GM21825 (cell line): Measurements from ENCODE around the gene PRDM16.

Experiments
- ATAC-seq: cut with Tn5 transposase; IDR thresholded peaks from one replicate; pipeline ENCODE4 v1.9.1; 2021; ENCODE audit warnings: mild to moderate bottlenecking, moderate library complexity; ENCODE audit not compliant: unreplicated experiment

The PRDM16 gene

DNA sequence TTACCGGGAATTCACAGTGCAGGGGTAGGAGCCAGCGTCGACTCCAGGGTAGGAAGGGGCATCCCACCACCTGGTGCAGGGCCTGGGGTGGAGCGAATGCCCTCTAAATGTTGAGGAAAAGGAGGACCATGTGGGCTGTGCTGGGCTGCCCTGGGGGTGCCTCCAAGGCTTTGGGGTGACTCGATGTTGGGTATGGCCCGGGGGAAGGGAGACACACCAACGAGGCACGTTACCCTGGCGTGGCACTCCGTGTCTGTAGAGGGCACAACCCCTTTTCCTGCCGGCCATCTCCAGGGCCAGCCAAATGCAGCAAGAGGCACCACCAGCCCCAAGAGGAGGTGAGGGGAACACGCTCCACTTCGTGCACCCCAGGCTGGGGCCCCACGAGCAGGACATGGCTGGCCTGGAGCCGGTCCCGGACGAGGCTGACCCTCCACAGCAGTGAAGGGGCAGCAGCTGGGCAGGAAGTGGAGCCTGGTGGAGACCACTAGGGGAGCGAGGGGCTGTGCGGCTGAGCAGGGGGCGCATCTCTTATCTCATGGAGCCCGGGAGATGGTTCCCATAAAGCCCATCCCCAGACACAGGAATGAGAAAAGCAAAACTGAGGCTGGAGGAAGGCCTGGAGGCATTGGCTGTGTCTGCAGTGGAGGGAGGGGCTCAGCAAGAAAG, 36.5 kb upstream of the PRDM16 start:
- no peak for ATAC-seq

DNA sequence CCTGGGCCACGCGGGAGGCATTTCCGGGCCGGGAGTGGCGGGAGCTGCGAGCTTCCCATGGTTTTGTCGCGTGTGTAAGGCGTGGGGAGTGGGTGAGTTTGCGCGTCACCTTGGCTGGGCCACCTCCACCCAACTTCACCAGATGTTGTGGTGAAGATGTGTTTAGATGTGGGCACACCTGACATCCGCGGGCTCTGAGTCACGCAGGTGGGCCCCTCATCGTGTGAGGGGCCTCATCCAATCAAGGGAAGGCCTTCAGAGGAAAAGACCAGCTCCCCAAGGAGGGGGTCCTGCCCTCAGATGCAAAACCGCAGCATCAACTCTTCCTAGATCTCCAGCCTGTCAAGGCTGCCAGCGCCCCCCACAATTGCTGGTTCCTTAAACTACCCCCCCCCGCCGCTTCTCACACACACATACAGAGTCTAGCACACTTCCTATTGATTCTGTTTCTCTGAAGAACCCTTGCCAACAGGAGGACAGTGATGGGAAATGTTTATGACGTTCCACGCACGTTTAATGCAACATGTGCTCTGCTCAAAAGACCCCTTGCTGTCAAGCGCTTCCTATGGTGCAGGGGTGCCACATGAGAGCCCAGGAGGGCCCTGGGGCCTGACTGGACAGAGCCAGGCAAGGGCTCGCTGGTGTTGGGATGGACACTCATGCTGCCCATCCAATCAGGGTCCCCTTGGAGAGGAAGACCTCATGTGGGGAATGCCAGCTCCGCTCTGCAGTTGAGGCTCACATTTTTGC, 35.8 kb upstream of the PRDM16 start:
- no peak for ATAC-seq

DNA sequence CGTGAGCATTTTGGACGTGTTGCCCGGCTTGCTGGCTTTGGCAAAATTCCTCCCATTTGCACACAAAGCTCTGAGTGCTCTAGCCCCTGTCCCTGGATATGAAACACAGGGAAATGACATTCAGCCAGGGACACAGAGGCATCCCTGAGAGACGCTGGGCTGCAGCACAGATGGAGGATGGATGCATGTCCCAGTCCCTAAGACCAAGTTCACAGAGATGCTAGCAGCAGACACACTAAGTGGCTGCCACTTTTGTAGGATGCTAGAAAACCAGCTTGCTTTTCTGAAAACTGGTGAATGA, 35.3 kb upstream of the PRDM16 start:
- ATAC-seq = no peak

DNA sequence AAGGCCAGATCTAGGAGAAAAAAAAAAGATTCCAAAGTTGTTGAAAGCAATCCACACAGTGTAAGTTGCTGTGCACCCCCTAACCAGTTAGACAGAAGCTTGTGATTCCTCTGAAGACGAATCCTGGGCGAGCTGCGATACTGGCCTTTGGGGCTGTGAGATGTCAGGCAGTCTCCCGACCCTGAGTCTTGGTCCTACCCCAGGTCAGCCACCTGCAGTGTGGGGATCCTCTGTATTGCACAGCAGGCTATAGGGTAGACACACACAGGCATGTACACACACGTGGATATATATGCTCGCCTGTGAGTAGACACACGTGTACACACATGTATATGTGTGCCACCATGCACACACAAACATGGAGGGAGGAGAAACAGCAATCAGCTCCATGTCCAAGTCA, 34.8 kb upstream of the PRDM16 start:
- ATAC-seq = no peak

DNA sequence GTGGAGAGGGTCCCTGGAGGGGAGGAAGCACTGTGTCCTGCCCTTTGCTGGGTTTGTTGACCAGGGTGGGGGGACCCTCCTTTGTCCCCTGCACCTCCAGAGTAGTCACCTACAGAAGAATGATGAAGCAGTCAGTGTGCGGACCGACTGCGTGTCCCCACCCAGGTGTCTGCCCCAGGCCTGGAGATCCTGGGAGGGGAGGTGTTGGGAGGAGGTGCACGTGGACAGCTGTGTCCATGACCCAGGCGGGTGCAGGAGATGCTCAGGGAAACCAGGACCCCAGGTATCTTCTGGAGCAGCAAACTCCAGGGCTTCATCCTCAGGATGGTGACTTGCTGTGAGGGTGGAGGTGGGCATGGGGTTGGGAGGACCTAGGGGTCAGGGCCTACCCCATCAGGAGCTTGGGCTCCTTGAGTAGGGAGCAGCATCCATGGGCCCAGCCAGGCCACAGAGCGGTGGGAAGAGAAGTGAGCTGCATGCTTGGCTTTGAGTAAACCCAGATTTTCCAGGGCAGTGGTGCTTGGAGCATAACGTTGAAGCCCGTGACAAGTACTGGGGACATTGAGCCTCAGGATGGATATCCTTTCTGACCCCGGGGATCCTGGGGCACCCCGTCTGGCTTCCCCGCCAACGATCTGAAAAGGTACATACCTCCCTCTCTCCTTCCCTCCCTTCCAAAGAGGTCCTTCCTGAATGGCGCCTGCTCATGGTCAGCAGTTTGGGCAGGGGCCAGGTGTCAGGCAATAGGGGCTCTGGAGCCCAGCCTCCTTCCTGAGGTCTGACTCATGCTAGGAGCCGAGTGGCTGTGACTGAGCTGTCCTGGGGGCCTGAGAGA, 34.1 kb upstream of the PRDM16 start:
- ATAC-seq = no peak

DNA sequence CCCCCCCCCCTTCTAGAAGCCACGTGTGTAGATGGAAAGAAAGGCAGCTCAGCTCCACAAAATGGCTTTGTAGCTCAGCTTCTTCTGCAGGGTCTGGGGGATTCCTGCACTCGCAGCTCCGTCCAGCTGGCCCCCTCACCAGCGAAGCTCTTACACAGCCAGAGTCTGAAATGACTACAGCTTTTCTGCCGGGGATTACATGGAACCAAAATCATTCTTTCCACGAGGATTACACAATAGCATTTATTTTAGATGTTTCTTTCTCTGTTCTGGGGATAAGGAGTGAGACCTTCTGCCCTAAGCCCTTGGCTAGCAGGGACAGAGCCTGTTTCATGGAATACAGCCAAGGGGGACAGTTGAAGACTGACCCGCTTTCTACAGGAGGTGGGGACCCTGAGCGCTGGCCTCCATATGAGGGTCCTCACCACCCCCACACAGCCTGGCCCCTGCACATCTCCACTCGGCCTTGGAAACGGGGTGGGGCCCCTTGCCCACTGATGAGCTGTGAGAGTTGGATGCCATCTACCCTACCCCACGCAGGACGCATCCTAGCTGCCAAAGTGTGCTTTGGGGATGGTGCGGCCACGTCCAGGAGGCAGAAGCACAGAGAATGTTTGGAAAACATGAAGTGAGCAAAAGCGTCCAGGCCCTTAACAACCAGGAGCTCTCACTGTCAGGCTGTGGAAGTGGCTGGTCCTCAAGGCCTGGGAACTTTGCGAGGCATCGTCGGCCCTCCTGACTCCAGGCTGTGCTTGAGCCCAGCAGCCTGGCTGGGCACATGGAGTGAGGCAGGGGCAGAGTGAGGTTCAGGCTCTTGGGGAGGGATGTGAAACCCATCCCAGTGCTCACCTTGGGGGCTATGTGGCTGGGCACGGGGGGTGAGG, 33.2 kb upstream of the PRDM16 start:
- no peak for ATAC-seq

DNA sequence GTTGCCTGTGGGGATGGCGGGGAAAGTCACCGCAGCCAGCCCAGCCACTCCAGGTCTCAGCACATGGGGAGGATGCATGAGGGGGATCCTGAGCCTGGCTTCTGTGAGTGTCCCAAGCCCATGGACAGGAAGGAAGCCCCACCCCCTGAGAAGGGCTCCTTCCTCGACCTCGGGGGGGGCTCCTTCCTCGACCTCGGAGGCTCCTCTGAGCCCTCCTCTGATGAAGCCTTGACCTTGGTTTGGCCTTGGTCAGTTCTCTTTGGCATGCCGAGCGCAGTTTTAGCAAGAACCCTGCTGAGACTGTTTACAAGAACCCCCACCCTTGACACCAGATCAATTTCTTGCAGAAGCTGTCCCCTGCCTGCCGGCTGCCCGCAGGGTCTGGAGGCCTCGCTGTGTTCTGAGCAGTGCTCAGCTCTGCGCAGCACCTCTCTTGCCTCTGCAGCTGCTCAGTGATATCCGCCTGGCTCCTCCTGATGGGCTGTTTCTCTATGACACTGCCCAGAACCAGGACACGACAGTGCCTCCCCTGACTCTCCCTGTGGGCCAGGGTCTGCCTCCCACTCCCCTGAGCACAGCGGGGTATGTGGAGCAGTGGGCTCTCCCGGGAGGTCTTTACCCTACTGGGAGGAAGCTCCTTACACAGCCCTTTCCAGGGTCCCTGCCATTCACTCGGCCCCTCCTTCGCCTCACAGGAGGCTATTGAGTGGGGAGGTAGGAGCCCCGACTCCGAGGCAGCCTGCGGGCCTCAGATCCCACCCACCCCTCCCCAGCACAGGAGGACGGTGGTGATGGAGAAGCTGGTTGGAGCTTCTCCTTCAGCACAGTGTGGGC, 32.3 kb upstream of the PRDM16 start:
- ATAC-seq = no peak

DNA sequence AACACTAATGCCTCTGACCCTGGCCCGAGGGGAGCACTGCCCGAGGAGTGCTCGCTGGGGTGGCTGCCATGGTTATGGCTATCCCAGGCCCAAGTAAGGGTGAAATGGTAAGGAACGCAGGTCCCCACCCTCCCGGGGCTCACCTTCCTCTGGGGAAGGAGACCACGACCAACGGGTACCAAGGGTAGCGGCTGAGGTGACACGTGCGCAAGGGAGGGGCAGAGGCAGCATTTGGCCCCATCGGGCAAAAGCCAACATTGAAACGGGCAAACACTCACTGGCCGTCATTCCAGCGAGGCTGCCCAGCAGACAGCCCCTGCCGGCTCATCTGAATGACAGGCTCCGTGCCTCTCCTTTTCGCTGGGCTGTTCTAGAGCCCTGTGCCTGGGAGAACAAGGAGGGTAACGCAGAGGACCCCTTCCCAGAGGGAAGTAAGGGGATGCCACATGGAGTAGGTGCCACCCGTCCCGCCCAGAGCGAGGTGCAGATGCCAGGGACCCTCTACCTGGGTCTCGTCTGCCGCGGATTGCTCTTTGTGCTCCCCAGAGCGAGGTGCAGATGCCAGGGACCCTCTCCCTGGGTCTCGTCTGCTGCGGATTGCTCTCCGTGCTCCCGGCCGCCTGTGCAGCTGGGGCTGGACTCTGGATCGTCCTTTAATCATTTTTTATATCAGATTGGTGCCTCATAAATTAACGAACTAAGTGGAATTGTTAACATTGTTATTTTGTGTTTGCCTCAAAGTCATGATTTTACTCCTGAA, 31.5 kb upstream of the PRDM16 start:
- ATAC-seq = no peak

DNA sequence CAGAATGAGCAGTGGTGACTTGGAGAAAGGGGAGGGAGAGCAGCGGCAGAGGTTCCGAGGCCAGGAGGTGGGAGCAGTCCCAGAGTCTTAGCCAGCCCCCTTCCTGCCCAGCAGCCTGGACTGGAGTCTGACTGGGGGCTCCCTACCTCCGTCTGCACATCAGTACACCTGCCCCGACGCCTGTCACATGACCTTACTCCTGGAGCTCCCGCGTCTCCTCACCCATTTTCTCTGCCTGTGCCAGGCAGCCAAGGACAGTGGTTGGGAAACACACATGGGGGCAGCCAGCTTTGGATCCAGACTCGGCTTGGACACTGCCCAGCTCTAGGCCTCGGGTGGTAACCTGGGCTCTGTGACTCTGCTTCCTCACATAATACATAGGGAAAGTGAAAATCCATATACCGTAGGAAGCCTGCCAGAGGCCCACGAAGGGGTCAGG, 30.9 kb upstream of the PRDM16 start:
- ATAC-seq = no peak

DNA sequence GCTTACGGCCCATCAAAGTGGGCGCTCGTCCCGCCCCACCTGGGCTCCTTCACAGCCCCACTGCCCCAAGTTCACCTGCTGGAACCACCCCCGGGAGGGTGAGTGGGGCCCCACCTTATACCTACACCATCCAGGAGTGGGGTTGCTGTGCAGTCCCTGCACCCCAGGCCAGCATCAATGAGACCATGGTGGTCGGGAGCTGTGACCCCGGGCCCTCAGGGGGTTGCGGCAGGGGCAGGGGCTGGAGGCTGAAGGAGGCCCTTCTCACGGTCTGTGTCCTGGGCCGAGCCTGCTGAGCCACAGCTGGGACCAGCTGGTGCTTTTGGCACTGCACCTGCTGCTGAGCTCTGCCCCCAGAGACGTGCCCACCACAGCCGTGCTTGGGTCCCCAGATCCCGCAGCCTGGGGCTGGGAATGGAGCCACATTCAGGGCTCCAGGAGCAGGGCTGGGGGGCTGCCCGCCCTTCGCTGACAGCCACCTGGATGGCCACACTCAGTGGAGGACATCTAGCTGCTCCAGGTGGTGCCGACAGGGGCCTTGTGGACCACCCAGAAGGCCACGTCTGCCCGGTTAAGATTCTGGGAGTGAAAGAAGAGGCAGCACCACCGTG, 30.3 kb upstream of the PRDM16 start:
- no peak for ATAC-seq

DNA sequence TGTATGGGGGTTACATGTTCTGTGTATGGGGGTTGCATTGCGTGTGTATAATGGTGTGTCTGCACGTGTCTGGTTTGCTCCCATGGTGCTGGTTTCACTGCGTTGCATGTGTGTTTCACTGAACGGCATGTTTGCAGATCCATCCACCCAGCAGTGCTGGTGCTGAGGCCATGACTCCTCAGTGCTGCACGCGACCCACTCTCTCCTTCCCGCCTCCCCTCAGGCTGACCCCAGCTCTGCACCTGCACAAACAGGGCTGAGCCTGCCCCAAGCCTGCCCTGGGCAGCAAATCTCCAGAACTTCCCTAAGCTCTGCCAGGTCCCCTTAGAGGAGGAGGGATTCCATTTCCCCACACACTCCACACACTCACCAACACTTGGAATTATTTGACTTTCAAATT, 29.0 kb upstream of the PRDM16 start:
- ATAC-seq = no peak

DNA sequence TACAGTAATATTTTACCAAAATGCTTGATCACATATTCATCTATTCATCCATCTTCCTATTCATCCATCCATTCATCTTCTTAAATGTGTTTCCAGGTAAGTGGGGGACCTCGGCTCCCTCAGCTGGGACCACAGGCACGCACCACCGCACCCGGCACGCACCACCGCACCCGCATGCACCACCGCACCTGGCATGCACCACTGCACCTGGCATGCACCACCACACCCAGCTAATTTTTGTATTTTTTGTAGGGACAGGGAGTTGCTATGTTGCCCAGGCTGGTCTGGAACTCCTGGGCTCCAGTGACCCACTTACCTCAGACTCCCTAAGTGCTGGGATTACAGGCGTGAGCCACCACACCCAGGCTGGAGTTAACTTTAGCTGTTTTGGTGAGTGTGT, 26.5 kb upstream of the PRDM16 start:
- ATAC-seq = no peak

DNA sequence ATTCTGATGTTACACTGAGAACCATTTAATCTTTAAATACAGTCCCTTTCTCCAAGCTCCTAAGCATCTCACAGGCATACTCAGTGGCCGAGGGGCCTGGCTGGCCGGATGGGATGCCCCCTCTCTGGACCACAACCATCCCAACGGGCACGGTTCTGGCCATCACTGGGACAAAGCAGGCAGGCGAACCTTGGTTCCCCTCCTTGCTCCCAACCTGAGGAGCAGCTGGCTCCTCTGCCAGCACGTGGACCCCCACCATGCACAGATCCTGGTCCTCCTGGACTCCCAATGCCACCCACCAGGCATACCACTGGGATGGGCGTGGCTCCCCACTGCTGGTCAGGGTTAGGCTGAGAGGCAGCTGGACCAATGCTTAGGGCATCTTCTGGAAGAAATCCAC, 19.8 kb upstream of the PRDM16 start:
- no peak for ATAC-seq

DNA sequence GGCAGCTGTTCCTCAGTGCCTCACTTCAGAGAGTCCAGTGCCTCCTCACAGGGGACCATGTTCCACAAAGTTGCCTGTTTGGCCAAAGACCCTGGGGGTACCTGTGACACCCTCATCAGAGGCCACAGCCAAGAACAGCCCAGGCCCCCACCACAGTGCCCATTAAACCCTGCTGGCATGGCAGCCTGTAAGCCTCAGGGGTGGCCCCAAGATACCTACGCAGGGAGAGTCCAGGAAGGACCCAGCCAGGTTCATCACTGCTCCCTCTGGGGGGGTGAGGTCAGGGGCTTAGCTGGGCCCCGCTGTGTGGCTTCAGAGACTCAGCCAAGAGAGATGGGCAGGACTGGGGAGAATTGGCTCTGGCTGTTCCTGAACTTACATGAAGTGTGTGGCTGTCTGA, 19.1 kb upstream of the PRDM16 start:
- ATAC-seq = no peak

DNA sequence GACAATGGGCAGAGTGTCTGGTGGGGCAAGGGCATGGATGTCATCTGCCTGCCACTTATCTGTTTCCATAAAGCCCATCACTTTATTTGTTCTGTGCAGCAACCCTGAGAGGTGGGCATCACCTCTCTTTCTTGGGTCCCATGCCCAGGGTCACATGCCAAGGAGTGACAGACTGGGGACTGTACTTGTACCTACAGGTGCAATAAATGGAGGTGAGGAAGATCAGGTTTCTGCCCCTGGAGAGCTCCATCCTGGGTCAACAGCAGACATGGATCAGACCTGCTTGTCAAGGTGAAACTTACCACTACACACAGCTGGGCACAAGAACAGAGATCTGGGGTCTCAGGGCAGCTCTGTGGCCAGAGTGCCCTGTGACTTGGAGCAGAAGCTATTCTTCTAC, 18.4 kb upstream of the PRDM16 start:
- no peak for ATAC-seq

DNA sequence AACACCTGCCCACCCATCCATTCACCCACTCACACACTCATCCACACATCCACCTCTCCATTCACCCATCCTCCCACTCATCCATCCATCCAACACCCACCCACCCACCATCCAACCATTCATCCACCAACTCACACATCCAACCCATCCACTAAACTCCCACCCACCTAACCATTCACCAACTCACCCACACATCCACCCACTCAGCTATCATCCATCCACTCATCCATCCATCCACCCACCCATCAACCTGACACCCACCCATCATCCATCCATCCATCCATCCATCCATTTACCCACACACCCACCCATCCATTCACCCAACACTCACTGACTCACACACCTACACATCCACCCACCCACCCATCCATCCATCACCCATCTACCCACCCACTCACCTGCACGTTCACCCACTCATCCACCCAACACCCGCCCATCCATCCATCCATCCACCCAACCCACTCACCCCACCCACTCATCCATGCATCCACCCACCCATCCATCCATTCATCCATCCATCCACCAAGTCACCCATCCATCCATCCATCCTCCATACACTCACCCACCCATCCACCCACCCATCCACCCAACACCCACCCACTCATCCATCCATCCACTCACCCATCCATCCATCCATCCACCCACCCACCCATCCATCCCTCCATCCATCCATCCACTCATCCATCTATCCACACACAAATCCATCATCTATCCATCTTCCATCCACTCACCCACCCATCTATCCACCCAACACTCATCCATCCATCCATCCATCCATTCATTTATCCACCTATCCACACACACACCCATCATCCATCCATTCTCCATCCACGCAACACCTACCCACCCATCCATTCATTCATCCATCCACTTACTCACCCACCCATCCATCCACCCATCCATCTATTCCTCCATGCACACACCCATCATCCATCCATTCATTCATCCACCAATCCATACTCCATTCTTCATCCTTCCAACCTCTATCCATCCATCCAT, 17.4 kb upstream of the PRDM16 start:
- ATAC-seq = no peak

DNA sequence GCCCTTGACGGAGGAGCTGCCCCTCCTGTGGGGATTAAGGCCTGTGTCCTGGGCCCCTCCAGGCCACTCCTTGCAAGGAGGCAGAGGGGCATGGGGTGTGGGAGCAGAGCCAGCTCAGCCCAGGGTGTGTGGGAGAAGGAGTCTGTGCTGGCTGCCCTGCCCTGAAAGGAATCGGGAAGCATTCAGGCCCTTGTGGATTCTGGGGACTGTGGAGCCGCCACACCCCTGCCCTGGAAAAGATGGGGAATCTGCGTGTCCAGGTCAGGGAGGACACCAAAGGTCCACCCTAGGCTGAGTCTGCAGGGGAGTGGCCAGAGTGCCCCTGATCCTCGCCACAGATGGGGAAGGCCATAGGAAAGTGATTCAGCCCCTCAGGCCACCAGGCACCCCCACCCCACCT, 16.5 kb upstream of the PRDM16 start:
- no peak for ATAC-seq
